Upper lobe of left lung (tissue), 6 donors: ENCODE data around the gene ALDH3A2. TPM values are rescaled to one million over a fixed set of nuclear protein-coding genes. Genes with fewer than 3 reads are reported as not detected.
A peak's percentile ranks its signal among the peaks of the same experiment; 100 is the strongest.
"Not testable (repeated sequence)": the region's sequence is repeated elsewhere in the genome, so short reads cannot be mapped to it uniquely, and the experiment has no call there.

ENCODE experiments used
- ATAC-seq, 2 donors: fragments of 200-7000 bp; cut with Tn5 transposase; one replicate each; pipeline ENCODE4 v1.9.1; 2022; ENCODE audit warnings: mild to moderate bottlenecking in 2 of 2, moderate library complexity in 2 of 2; ENCODE audit not compliant: low FRiP score in 2 of 2
- DNase-seq, 2 donors: peaks; one replicate each; pipeline ENCODE4 v3.0.0-alpha.2; 2019 to 2020
- H3K27ac ChIP-seq, 4 donors: fragments of 200-600 bp; sonication (generic); one replicate each; pipeline ENCODE4 v1.5.1; 2016 to 2019
- H3K27me3 ChIP-seq, 4 donors: fragments of 200-600 bp; sonication (generic); one replicate each; pipeline ENCODE4 v1.5.1; 2017 to 2019
- H3K36me3 ChIP-seq, 4 donors: fragments of 200-600 bp; sonication (generic); one replicate each; pipeline ENCODE4 v1.5.1; 2016 to 2019
- H3K4me1 ChIP-seq, 4 donors: fragments of 200-600 bp; sonication (generic); one replicate each; pipeline ENCODE4 v1.5.1; 2018 to 2019
- H3K4me3 ChIP-seq, 4 donors: fragments of 200-600 bp; sonication (generic); one replicate each; pipeline ENCODE4 v1.5.1; 2017 to 2019; ENCODE audit warnings: mild to moderate bottlenecking in 2 of 4, moderate library complexity in 1 of 4
- H3K9me3 ChIP-seq, 4 donors: fragments of 200-600 bp; sonication (generic); one replicate each; pipeline ENCODE4 v1.5.1; 2018 to 2019
- EP300 ChIP-seq, 4 donors: sonication (generic); formaldehyde crosslinking; IDR thresholded peaks; one replicate each; pipeline ENCODE4 v1.5.1; 2017; ENCODE audit warnings: antibody characterized with exemption in 4 of 4, control low read depth in 2 of 4
- POLR2A ChIP-seq, 4 donors: fragments of 450-650 bp; IDR thresholded peaks; one replicate each; pipeline ENCODE4 v1.5.1; 2016 to 2017; ENCODE audit warnings: antibody characterized with exemption in 4 of 4, mild to moderate bottlenecking in 2 of 4
- POLR2AphosphoS5 ChIP-seq, 2 donors: sonication (generic); formaldehyde crosslinking; IDR thresholded peaks; one replicate each; pipeline ENCODE4 v1.5.1; 2017; ENCODE audit warnings: antibody characterized with exemption in 2 of 2
- WGBS, 2 donors: methylation state at CpG; one replicate each; pipeline ENCODE4 v1.1.5; 2017 to 2018; 5-methylcytosine and 5-hydroxymethylcytosine counted together
- total RNA-seq, 6 donors: library from RNA; depleted of rRNA in 4 of 6; stranded (reverse); fragments of >200 nt in 4 of 6; gene quantifications; one replicate each; pipeline versions ENCODE4 v1.1.0 to v1.2.1, GENCODE V29; 2016 to 2021
- TF ChIP-seq, protein P1 (sequence below), 6 experiments: fragments of 450-650 bp in 4 of 6; fragments of 200-600 bp in 2 of 6; sonication (generic) in 2 of 6; IDR thresholded peaks; one replicate each; pipeline ENCODE4 v1.5.1; 2016 to 2019; ENCODE audit warnings: antibody characterized with exemption in 6 of 6
- donor health status: DM: no; HTN: no; CAD: no; lungs with moderate emphysema.
- donor health status: DM: no; HTN: yes; CAD: no; lungs with severe emphysema.

ALDH3A2 gene
- total RNA-seq, 6 donors from 2014 or later, result 116 to 313 (median 194) TPM

DNA sequence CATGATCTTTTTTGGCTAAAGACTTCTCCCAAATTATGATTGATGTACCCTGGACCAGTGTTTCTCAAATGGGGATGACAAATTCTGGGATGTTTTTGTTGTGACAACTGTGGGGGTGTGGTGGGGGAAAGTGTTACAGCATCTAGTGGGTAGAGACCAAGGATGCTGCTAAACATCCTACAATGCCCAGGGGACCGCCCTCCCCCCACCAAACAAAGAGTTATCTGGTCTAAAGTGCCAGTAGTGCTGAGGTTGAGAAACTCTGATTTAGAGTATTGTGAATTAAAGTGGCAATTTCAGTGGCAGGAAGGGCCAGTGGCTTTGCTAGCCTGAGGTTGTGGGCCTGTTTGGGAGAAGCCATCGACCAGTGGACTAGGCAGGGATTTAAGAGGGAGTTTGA lies 34.6 kb downstream of the ALDH3A2 start:
- Histone ChIP-seq H3K27ac (no peak overlapping the region), H3K9me3 (no peaks in the 10 kb centered on the region), H3K27me3 (no peaks in the 10 kb centered on the region), H3K4me3 (no peak overlapping the region), H3K4me1 (no peaks in the 10 kb centered on the region), H3K36me3 (peaks cover 0 to 14% (median 0%) of the 10 kb centered on the region in 4 donors)
- TF ChIP-seq, protein P1, sequence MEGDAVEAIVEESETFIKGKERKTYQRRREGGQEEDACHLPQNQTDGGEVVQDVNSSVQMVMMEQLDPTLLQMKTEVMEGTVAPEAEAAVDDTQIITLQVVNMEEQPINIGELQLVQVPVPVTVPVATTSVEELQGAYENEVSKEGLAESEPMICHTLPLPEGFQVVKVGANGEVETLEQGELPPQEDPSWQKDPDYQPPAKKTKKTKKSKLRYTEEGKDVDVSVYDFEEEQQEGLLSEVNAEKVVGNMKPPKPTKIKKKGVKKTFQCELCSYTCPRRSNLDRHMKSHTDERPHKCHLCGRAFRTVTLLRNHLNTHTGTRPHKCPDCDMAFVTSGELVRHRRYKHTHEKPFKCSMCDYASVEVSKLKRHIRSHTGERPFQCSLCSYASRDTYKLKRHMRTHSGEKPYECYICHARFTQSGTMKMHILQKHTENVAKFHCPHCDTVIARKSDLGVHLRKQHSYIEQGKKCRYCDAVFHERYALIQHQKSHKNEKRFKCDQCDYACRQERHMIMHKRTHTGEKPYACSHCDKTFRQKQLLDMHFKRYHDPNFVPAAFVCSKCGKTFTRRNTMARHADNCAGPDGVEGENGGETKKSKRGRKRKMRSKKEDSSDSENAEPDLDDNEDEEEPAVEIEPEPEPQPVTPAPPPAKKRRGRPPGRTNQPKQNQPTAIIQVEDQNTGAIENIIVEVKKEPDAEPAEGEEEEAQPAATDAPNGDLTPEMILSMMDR (IDR thresholded peaks at IDR 0.05), result no peak
- no peak for TF ChIP-seq POLR2AphosphoS5 (IDR thresholded peaks at IDR 0.05)
- no peak for TF ChIP-seq EP300 (IDR thresholded peaks at IDR 0.05)
- 93 to 96% methylated on average over 2 of the region's 2 CpGs for WGBS, 2 donors
- ATAC-seq, result no peak
- no peak for DNase-seq

DNA sequence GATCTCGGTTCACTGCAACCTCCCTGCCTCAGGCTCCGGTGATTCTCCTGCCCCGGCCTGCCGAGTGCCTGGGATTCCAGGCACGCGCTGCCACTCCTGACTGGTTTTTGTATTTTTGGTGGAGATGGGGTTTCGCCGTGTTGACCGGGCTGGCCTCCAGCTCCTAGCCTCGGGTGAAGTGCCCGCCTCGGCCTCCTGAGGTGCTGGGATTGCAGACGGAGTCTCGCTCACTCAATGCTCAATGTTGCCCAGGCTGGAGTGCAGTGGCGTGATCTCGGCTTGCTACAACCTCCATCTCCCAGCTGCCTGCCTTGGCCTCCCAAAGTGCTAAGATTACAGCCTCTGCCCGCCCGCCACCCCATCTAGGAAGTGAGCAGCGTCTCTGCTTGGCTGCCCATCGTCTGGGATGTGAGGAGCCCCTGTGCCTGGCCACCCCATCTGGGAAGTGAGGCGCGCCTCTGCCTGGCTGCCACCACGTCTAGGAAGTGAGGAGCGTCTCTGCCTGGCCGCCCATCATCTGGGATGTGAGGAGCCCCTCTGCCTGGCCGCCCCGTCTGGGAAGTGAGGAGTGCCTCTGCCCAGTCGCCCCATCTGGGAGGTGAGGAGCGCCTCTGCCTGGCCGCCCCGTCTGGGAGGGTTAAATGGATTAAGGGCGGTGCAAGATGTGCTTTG lies 36.5 kb downstream of the ALDH3A2 start:
- DNase-seq, result peak in 1 of 2 donors; percentile 58
- not testable (repeated sequence) for H3K4me1 ChIP-seq, H3K27ac ChIP-seq, H3K9me3 ChIP-seq, ATAC-seq, H3K27me3 ChIP-seq, H3K4me3 ChIP-seq, H3K36me3 ChIP-seq
- WGBS, 2 donors, result 87 to 96% methylated on average over 21 to 28 of the region's 32 CpGs

DNA sequence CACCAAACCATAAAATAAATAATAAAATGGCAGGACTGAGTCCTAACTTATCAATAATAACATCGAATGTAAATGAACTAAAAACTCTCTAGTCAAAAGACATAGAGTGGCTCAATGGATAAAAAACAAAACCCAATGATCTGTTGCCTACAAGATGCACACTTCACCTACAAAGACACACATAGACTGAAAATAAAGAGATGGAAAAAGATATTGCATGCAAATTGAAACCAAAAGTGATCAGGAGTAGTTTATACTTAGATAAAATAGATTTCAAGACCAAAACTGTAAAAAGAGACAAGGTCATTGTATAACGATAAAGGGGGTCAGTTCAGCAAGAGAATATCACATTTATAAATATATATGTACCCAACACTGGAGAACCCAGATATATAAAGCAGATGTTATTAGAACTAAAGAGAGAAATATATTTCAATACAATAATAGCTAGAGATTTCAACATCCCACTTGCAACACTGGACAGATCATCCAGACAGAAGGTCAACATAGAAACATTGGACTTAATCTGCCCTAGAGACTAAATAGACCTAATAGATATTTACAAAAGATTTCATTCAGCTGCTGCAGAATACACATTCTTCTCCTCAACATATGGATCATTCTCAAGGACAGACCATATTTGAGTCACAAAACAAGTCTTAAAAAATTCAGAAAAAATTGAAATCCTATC lies 38.0 kb downstream of the ALDH3A2 start:
- no peaks in the 10 kb centered on the region for H3K9me3 ChIP-seq
- H3K4me1 ChIP-seq, result no peaks in the 10 kb centered on the region
- DNase-seq, result no peak
- 91 to 94% methylated on average over 2 of the region's 2 CpGs for WGBS, 2 donors
- no peak overlapping the region for H3K4me3 ChIP-seq
- H3K27ac ChIP-seq, result no peak overlapping the region
- no peak for ATAC-seq
- no peaks in the 10 kb centered on the region for H3K27me3 ChIP-seq
- no peak for TF ChIP-seq EP300 (IDR thresholded peaks at IDR 0.05)
- no peak for TF ChIP-seq POLR2A (IDR thresholded peaks at IDR 0.05)
- no peak for TF ChIP-seq POLR2AphosphoS5 (IDR thresholded peaks at IDR 0.05)
- TF ChIP-seq, protein P1 (IDR thresholded peaks at IDR 0.05), result no peak
- no peaks in the 10 kb centered on the region for H3K36me3 ChIP-seq

DNA sequence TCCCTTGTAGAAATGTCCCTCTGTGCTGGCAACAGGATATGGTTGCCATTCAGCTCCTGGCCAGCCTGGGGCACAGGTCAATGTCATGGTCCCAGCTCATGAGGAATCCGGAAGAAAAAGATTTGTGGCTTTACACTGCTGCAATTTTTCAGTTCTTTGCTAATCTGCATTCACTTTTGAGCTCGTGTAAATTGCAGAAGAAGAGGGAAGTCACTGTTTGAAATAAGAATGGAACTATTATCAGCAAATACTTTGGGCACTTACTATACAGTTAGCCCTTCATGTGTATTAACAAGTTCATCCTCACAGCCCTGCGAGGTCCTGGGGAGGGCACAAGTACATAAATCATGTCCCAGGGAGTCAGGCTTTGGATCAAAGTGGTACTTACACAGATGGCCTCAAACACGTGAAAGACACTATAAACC lies 53.7 kb downstream of the ALDH3A2 start:
- Histone ChIP-seq H3K9me3 (no peaks in the 10 kb centered on the region), H3K27me3 (no peaks in the 10 kb centered on the region), H3K4me3 (no peak overlapping the region), H3K4me1 (peaks cover 4 to 14% (median 6%) of the 10 kb centered on the region in 4 donors), H3K27ac (no peak overlapping the region), H3K36me3 (no peaks in the 10 kb centered on the region)
- ATAC-seq (no peak), DNase-seq (no peak)
- no peak for TF ChIP-seq POLR2A (IDR thresholded peaks at IDR 0.05)
- no peak for TF ChIP-seq EP300 (IDR thresholded peaks at IDR 0.05)
- TF ChIP-seq POLR2AphosphoS5 (IDR thresholded peaks at IDR 0.05), result no peak
- TF ChIP-seq, protein P1 (IDR thresholded peaks at IDR 0.05), result no peak
- 64 to 68% methylated on average over 4 of the region's 4 CpGs for WGBS, 2 donors

DNA sequence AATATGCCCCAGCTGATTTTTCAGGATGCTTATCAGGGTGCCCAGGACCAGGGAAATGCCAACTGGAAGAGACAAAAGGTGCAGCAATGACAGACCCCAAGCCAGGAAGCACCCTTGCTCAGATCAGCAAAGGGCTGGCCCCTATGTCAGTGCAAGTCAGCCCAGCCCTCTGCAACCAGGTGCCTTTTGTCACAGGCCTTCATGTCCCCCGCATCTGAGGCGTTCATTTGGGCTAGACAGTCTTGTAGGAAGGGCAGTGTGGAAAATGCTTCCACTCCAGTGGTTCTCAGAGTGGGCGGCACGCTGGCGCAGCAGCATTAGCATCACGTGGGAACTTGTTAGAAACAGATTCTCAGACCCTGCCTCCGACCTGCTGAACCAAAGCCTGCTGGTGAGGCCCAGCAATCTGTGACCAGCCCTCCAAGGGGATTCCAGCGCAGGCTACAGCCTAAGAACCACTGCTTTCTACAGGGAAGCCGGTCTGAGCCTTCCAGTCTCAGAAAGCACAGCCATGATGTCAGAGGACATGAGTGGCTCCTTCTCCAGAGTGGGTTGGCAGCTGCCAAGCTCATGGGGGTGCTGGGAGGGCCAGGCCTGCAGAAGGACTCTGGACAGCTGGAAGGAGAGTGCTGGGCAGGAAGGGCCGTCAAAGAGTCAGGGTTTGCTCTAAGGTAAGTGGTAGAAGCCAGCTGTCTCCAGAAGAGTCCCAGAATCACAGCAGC lies 54.7 kb downstream of the ALDH3A2 start:
- peak overlapping the region; percentile 18 to 68 (median 60) for H3K27ac ChIP-seq
- DNase-seq (peak in 1 of 2 donors; percentile 81), ATAC-seq (peak; percentile 43 to 47)
- TF ChIP-seq EP300 (IDR thresholded peaks at IDR 0.05), result no peak
- TF ChIP-seq POLR2AphosphoS5 (IDR thresholded peaks at IDR 0.05), result no peak
- TF ChIP-seq, protein P1 (IDR thresholded peaks at IDR 0.05), result no peak
- no peak for TF ChIP-seq POLR2A (IDR thresholded peaks at IDR 0.05)
- 72 to 75% methylated on average over 4 to 9 of the region's 10 CpGs for WGBS, 2 donors
- H3K4me3 ChIP-seq, result no peak overlapping the region
- no peaks in the 10 kb centered on the region for H3K27me3 ChIP-seq
- H3K36me3 ChIP-seq, result no peaks in the 10 kb centered on the region
- no peaks in the 10 kb centered on the region for H3K9me3 ChIP-seq
- H3K4me1 ChIP-seq, result peaks cover 4 to 14% (median 6%) of the 10 kb centered on the region in 4 donors
